M059J (cell line): Measurements from ENCODE around the gene MRTFA. TPM values are rescaled to one million over a fixed set of nuclear protein-coding genes. Genes with fewer than 3 reads are reported as not detected.
"Not testable (repeated sequence)": the region's sequence is repeated elsewhere in the genome, so short reads cannot be mapped to it uniquely, and the experiment has no call there.

Source experiments
- DNase-seq: peaks from one replicate; pipeline ENCODE4 v3.0.0-alpha.2; 2012; ENCODE audit warnings: low read depth
- total RNA-seq: library from RNA; depleted of rRNA; stranded (reverse); fragments of >200 nt; shearing (Covaris generic); gene quantifications from 2 replicates; pipeline ENCODE4 v1.2.3, GENCODE V29; 2014

The MRTFA gene
- total RNA-seq, 1 experiment from 2014 or later: 25.4 TPM

DNA sequence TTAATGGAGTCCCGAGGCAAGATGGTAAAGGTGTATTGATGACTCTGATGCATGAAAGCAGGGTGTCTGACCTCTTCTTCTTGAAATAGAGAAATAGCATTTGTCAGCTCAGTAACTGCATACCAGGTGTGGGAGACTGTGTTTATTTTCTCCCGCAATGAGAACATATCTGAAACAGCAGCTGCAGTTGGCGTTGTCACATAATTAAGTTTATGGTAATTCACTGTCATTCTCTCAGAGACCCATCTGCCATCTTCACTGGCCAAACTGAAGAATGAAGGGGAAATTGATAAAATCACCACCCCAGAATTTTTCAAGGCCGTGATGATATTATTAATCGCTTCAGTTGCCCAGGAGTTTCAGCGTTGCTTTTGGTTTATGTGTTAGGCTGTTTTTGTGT lies 22.6 kb upstream of the MRTFA start:
- no peak for DNase-seq

DNA sequence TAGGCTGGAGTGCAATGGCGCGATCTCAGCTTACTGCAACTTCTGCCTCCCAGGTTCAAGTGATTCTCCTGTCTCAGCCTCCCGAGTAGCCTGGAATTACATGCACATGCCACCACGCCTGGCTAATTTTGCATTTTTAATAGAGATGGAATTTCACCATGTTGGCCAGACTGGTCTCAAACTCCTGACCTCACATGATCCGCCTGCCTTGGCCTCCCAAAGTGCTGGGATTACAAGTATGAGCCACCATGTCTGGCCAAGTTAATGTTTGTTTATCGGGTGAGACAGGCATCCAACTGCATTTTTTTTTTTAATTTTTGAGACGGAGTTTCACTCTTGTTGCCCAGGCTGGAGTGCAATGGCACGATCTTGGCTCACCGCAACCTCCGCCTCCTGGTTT lies 20.1 kb upstream of the MRTFA start:
- DNase-seq: not testable (repeated sequence)

DNA sequence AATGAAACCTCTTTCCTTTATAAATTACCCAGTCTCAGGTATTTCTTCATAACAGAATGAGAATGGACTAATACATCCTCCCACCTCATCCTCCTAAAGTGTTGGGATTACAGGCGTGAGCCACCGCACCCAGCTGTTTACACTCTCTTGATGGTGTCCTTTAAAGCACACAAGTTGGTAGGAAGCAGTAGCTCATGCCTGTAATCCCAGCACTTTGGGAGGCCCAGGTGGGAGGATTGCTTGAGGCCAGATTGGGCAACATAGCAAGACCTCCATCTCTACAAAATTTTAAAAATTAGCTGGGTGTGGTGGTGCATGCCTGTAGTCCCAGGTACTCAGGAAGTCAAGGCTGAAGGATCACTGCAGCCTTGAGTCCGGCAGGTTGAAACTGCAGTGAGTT lies 19.4 kb upstream of the MRTFA start:
- DNase-seq: not testable (repeated sequence)

DNA sequence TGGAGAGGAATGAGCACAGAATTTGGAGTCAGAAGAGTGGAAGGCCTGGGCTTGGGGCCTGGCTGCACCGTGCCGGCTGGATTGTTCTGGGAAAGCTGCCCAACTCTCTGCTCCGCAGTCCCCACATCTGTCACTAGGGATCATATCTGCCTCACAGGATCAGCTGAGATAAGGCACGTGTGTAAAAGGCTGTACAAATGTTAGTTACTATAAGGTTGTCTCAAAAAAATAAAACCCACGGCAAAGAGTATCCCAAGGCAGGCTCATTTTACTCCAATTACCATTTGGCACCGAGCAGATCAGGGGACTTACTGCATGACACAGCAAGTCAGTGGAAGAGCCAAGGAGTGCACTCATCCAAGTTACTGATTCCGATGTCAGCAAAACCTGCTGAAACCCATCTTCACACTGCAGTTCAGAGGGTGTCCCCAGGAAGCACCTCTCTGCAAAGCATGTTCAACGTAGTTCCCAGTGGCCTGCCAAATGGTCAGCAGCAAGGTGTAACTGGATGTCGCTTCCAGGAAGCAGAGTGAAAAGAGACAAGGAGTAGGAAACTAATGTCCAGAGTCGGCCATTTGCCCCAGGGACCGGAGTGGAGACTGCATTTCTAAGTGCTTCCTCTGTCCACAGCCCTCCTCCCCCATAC lies 18.1 kb upstream of the MRTFA start:
- DNase-seq: peak; percentile 79

DNA sequence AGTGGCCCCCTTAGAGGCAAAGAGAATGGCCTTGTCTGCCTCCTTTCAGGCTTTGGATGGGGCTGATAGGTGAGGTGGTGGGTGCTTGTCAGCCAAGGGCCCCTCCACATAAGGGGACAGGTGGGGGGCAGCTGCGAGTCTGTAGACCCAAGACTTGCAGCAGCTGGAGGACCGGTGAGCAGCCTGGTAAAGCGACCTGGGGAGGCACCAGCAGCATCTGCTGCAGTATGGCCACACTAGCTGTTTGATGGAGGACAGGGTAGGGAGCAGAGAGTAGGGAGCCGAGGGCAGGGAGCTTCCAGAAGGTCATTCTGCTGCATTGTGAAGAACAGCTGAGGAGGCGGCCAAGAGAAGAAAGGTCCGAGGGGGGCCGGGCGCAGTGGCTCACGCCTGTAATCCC lies 16.8 kb upstream of the MRTFA start:
- no peak for DNase-seq

DNA sequence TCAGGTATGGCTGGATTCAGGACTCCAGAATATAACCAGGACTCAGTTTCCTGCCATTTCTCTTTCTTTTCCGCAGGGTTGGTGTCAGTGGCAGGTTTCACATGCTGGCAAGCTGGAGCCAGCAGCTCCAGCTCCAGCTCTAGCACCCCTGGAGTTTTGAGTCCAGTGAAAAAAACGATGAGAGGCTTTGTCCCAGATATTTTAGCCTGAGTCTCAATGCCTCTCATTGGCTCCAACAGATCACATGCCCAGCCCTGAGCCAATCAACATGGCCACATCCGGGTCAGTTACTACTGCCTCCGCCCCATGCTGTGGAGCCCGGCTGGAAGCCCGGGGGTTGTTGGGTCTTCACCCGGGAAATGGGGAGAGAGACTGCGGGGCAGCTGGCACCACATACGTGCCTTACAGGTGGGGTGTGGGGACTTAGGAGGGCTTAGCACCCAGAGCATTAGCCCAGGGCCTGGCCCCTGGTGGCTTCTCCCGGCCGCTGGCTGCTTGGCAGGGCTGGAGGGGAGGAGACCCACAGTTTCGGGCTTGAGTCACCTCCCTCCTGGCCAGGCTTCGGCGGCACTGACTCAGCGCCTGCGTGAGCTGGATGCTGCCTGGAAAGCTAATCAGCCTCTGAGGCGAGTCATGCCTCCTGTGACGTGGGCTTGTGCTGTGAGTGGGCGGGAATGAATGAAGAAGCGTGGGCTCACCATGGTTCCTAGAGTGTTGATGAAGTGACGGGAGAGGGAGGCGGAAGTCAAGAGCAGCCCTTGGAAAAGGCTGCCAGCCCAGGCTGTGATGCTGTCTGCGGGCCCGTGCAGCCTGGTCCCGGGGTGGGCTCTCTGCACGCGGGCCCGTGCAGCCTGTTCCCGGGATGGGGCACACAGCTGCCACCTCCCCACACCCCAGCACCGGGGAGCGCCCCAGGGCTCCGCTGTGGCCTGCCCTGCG lies 15.3 kb upstream of the MRTFA start:
- peak; percentile 98 for DNase-seq

DNA sequence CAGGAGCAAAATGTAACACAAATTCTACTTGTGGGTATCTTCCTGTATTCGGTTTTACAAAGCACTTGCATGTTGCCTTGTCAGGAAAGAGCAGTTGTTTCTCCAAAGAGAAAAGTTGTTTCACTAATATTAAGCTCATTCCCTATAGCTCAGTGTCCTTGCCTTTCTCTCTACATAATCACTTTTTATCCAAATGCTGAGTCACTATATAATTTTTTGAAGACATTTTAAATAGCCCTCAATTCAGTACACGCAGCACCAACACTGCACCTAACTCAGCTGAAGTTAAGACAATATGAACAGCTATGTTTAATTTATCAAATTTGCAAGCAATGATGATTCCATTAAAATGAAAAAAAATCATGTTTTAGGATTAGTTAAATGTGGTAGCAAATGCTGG lies 14.5 kb upstream of the MRTFA start:
- no peak for DNase-seq

DNA sequence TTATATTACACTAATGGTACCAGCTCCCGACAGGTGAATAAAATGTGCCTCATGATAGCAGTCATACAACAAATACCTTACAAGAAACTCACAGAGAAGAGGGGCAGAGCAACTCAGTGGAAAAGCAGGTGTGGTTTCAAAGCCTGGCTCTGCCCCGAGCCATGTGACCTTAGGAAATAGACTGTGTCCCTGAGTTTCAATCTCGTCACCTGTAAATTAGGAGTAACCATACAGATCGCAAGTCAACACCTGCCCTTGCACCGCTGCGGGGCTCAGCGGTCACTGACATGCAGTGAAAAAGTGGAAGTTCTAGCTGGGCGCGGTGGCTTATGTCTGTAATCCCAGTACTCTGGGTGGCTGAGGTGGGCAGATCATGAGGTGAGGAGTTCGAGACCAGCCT lies 11.9 kb upstream of the MRTFA start:
- no peak for DNase-seq

DNA sequence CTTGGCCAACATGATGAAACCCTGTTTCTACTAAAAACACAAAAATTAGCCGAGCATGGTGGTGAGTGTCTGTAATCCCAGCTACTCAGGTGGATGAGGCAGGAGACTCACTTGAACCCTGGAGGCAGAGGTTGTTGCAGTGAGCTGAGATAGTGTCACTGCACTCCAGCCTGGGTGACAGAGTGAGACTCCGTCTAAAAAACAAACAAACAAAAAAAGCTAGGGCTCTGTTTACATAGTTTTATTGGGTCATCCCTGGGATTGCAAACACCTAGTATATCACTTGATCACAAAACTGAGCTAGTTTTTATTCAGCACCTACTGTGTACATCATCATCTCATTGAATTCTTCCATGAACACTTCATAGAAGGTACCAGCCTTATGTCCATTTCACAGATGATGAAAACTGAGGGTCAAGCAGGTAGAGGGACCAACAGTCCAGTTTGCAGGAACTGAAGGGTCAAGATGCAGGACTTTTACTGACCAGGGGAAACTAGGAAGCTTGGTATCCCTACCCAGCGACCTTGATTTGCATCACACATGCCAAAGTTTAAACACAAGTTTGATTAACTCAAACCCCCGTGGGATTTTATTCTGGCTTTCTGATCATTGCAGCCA lies 9.2 kb upstream of the MRTFA start:
- no peak for DNase-seq

DNA sequence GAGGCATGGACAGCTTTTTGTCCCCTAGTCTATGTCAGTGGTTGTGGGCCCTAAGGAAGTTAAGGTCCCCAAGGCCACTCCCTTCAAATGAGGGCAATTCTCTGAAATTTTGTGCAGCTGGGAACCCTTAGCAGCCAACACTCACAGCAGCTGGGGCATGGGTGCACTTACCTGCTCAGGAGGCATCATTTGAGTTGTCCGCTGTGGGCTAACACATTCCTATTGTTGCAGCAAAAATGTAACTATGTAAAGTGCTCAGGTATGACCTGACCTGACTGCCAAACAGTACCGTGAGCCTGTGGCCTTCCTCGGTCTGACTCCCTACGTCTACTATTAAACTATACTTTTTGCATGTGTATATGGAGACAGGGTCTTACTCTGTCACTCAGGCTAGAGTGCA lies 5.8 kb upstream of the MRTFA start:
- DNase-seq: no peak

DNA sequence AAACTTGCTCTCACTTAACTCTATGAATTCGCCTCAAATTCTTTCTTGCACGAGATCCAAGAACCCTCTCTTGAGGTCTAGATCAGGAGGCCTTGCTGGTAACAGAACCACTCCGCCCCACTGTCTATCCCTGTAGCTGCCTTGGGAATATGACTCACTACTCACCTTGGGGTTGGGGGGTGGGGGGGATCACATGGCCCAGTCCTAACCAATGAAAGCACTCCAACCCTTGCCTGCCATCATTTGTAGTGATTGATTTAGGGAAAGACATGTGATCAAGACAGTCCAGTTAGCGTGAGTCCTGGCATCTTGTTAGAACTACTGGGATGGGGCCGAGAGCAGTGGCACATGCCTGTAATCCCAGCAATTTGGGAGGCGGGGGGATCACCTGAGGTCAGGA lies 4.8 kb upstream of the MRTFA start:
- no peak for DNase-seq

DNA sequence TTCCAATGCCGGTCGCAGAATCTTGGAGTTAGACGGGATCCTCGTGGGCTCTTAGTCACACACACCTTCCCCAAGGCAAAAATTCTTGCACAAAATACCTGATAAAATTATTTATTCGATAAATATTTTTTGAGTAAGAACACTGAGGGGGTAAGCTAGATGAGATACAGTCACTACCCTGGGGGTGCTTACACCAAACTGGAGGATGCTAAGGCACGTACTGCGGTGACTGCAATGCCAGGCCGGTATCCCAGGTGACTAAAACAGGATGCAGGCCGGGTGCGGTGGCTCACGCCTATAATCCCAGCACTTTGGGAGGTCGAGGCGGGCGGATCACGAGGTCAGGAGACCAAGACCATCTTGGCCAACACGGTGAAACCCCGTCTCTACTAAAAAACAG lies 1.7 kb upstream of the MRTFA start:
- no peak for DNase-seq

DNA sequence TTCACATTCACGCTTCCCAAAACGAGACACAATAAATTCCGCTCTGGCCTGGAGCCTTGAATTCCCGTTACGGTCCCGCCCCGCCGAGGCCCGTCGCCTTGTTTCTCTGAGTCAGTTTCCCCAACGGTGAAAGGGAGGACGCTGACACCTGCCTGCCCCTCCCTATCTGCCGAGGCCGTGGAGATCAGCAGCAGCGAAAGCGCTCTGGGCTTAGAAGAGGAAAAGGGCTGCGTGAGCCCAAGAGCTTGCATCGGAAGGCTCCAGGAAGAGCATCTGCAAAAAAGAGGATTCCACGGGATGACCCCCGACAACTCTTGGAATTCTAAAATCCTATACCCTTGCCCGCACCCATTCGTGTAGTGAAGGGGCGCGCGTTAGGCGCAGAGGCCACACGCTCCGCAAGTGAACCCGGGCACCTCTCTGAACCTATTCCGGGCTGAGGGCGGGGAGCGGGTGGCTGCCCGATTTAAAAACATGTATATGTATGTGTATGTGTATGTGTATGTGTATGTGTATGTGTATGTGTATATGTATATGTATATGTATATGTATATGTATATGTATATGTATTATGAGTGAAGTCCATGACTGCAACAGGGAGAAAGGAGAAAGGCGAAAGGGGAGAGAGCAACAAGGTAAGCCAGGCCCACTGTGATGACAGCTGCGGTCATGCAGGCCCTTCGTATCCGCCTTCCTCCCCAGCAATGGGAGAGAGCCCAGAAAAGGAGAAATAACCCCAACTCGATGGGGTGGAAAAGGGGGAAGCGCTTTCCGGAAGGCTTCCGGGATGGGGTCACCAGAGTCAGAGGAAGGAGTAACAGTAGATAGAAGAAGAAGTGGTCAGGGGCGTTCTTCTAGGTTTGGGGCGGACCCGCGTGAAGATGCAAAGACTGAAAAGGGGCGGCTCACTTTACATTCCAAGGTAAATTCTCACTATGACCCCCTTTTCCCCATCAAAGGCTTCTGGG lies 948 bp upstream of the MRTFA start:
- DNase-seq: peak; percentile 49

DNA sequence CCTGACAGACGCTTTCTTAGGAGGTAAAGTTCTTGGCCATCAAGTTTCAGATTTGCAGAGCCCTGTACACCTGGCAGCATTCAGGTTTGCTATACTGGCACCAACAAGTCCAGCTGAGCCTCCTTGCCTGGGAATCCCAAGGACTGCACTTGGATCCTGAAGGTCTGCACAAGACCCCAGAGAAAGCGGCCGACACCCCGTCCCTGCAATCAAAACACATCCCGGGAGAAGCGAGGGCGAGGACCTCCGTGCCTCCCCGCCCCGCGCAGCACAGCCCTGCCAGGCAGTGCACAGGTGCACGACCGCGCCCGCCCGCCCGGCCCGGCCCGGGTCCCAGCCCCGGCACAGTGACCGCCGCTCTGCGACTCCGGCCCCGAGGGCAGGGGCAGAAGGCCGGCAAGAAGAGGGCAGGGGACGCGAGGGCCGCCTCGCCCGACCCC lies 559 bp downstream of the MRTFA start:
- DNase-seq: no peak

DNA sequence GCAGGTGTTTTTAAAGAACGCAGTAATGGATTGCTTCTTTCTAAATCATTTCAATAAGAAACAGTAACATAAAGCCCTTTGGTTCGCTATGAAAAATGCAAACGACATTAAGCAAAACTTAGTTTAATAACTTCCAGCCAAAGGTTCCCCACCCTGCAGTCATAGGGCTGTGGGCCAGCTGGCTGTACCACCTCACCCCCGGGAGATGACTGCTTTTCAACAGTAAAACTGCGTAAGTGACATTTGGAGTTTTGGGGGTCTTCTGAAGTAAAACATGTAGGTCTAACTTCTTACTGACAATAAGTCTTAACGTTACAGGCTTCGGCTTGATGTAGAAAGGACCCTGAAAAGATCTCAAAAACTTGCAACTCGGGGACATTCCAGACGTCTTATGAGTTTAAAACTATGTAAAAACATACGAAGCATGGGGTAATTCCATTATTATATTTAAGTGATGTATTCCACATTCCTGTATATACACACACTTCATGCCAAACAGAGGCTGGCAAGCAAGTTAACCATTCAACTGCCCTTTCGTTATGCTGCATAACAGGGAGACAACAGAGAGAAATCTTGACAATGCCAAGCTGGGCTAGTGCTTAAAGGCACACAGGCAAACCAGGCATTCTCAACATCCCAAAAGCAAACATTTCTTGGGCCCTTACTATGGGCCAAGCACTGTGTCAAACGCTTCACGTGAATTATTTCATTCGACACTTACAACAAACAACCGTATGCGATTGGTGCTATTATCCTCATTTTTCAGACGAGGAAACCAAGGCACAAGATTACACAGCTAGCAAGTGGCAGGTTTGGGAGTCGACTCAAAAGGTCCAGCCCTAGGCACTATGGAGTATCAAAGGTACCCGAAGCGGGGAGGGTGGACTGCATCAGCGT lies 1.2 kb downstream of the MRTFA start:
- no peak for DNase-seq

DNA sequence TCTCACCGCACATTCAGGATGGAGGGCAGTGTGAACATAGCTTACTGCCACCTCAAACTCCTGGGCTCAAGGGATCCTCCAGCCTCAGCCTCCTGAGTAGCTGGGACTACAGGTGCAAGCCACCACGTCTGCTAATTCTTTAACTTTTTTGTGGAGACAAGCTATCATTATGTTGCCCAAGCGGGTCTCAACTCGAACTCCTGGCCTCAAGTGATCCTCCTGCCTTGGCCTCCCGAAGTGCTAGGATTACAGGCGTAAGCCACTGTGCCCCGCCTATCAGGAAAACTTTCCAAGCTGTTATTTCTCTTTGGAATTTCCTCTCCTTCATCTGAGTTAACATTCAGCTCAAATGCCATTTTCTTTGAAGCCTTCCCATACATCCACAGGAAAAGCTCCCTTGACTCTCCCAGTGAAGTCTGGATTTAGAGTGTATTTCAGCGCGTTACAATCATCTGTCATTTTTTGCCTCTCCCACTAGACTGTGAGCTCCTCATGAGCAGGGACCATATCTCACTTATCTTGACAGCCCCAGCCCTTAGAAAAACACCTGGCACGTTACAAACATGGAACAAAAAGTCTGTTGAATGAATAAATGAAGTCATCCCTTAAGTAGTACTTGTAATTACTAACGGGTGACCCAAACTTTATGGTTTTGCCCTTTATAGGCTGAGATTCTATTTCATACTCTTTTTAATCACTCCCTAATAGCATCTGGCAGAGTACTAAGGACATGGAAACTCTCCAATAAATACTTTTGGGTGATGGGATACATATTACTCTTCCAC lies 2.2 kb downstream of the MRTFA start:
- DNase-seq: no peak

DNA sequence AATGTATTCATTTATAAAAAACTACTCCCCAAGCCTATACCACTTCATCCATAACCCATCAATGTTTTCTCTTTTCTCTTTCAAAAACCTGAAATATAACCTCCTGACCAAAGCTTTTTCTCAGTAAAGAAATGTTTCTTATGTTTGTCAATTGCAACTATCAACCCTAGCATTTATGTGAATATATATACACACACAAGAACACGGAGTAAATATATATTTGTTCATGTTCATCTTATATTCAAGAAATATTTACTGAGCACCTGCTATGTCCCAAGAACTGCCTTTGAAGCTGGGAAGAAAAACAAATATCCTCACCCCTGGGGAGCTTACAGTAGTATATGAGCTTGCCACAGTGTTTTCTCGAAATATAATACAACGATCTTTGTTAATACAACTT lies 3.5 kb downstream of the MRTFA start:
- DNase-seq: no peak

DNA sequence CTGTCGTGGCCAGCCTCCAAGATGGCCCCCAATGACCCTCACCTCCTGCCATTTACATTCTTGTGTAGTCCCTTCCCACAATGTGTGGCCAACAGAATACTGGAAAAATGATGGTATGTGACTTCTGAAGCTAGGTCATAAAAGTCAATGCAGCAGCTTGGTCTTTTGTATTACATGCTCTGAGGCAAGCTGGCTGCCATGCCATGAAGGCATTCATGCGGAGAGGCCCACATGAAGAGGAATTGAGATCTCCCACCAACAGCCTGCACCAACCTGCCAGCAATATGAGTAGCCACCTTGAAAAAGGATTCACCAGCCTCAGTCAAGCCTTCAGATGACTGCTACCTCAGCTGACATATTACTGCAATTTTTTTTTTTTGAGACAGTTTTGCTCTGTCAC lies 4.6 kb downstream of the MRTFA start:
- DNase-seq: no peak

DNA sequence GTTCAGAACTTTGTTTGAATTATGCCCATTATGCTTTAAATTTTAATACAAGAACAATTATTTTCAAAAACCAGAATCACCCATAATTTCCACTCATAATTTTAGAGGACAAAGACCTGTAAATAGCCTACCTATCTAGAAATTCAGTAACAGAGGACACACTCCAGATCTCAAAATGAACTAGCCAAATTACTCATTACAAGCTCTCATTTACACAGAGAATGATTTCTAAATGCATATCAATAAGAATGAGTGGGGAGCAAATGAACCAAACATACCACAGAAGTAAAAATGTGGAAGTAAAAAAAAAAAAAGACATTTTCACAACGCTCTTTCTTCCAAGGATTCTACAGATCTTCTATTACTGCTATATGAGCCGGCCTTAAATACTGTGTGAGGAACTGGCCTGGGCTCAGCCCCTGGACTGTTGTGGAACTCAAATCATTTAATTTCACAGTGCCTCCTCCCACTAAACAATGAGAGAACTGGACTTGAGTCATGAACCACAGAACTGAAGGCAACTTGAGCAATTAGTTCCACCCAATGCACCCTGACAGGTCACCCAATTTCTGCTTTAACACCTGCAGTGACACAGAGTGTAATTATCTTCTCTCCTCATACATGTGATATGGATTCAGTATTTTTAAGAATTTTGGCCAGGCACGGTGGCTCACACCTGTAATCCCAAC lies 8.0 kb downstream of the MRTFA start:
- peak; percentile 86 for DNase-seq
